GM19240 (cell line): ENCODE data around the gene STON2.
"Not testable (repeated sequence)": the region's sequence is repeated elsewhere in the genome, so short reads cannot be mapped to it uniquely, and the experiment has no call there.

Source experiments
- DNase-seq: peaks from one replicate; pipeline ENCODE4 v3.0.0; 2011; ENCODE audit warnings: low spot score; ENCODE audit not compliant: insufficient read length

STON2 gene

DNA sequence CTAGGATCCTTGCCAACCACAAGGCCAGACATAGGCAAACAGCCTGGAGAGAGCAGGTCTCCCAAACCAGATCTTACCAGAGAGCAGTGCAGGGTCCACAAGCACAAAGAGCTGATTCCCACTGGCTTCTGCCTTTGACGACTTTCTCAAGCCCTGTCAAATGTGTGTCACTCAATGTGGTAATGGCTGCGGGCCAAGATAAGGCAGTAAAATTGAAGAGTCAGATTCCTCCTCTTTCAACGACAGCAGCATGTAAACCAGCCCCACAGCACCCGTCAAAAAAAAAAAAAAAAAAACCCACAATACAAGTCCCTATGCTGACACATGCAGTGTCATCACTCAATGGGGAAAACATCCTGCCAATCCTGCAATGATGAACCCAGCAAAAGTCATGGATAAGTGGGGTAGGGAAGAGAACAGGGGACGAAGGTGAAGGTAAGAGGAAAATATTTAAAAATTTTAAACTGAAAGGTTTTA is at the start of gene STON2:
TSS of gene STON2 (minus strand) at position 123 of the 477 bp plus-strand sequence. CDS start 1,942 bp downstream, outside the sequence.
- DNase-seq = no peak

DNA sequence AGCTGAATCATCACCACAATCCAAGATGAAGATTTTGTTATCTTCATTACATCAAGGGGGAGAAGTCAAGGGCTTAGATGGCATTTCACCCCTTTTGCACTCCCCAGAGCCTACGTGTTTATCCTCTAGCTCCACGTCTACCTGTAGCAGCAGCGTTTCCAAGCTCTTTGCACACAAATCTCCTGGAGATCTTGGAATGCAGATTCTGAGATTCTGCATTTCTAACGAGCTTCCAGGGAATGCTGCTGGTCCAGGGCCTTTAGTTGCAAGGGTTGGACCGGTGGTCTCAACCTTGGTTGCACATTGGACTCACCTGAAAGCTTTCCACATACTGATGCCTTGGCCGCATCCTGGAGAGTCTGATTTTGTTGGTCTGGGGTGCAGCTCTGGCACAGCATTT is 49.5 kb upstream of the STON2 start:
- no peak for DNase-seq

- DNase-seq = no peak
These were observed 49.0 kb upstream of the STON2 start for GRCh38 chr14:81449114-81449513.

DNA sequence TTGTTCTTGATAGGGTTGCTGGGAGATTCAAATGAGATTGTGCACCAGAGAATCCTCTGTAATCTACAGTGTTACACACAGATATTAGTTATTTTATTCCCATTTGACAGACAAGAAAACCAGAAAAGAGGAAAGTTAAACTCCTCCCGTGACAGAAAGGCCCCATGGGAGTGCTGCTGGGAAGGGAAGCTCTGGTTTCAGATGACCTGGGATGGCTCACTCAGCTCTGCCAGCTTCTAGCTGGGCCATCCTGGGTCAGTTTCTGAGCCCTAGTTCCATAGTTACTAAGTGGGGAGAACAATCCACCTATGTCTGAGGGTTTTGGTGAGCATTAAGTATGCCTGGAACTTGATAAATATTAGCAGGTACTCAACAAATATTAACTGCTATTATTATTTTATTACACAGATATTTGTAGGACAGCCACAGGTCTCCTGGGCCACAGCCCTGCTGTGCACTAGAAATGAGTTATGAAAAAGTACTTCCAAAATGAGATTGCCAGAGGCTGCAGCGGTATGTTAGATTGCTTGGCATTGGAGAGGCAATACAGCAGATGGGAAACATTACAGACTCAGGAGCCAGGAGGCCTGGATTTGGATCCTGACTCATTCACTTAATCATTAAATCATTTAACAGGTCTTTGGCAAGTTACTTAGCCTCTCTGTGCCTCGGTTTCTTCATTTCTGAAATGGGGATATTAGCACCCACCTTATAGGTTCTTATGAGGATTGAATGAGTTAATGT is 47.1 kb upstream of the STON2 start:
- DNase-seq = no peak

- DNase-seq = no peak
These were observed 46.3 kb upstream of the STON2 start for GRCh38 chr14:81446279-81447007.

- no peak for DNase-seq
These were observed 41.6 kb upstream of the STON2 start for GRCh38 chr14:81441626-81442134.

DNA sequence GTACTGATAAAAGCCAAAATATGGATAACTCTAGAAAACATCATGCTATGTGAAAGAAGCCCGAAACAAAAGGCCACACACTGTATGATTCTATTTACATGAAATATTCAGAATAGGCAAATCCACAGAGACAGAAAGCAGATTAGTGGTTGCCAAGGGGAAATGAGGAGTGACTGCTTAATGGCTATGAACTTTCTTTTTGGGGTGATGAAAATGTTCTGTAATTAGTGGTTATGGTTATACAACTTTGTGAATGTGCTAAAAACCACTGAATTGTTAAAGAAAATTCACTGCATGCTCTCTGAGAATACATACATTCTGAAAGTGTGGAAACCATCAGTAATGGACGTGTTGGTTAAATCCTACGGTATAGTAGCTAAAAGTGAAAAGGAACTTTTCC is 39.9 kb upstream of the STON2 start:
- DNase-seq = no peak

DNA sequence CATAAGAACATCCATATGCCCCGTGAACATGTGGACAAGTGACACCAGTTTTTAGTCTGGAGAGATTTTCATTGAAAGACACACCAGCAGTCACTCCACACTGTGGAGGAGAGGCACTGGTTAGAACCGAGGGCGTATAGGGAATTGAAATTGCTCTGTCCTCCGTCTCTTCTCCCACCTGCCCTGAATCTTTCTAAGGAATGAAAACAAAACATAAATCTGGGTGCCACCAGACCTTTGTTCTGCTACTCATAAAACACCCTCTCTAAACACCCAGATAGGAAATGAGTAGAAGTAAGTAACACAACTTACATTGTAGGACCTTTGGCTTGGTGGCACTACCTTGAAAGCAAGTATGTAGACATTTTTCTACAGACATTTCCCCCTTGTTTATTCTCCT is 37.1 kb upstream of the STON2 start:
- DNase-seq = no peak

GRCh38 chr14:81436296-81437138 is 36.4 kb upstream of the STON2 start:
- no peak for DNase-seq

DNA sequence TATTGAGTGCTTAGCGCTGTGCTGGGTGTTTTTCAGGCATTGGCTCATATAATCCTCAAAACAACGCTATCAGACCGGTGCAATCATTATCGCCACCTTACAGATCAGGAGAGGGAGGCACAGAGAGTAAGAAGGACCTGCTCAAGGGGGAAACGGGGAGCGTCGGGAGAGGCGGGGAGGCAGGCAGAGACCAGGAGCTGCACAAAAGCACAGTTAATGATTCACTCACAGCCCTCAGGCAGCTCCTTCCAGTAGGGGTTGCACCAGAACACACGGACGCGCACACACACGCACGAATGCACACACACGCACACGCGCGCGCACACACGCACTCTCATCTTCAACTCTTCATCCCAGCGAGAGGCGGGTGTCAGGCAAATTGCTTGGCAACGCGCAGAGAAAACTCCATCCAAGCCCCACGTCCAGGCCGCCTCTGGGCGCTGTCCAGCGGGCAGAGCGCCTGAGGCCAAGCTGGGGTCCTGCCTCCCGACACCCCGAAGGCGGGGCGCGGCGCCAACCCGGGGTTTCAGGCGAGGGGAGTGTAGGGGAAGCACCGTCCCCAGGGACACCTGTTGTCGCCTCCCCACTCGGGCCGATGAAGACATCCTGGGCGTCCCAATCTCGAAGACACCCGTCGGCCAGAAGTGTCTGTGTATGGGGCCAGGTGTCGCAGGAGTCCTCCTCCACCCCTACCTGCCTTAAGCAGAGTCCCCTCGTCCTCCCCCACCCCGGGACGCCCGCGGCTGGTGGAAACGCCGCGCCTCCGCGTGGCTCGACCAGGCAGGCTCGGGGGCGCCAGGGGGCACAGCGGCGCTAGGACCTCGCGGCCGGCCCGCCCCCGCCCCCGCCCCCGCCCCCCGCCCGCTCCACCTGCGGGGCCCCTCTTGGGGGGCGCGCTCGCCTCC is 35.5 kb upstream of the STON2 start:
- DNase-seq = no peak

GRCh38 chr14:81435048-81435390 is 34.9 kb upstream of the STON2 start:
- no peak for DNase-seq

DNA sequence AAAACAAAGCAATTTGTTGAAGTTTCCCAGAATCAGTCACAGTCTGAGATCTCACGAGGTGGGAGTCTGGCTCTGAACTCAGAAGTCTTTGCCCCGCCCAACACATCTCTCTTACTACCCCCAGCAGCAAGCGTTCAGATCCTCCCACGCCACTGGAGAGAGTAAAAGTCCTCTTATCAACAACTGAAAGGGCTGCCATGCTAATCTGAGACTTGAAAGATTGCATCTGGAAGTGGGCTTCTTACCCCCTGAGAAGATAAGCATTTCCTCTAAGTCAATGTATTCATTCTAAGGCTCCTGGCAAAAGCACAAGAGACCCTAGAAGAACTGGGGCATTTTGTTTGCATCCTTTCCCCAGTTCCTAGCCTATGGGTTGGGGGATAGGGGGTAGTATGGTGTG is 34.1 kb upstream of the STON2 start:
- DNase-seq = no peak

- no peak for DNase-seq
These were observed 33.3 kb upstream of the STON2 start for GRCh38 chr14:81433378-81433777.

DNA sequence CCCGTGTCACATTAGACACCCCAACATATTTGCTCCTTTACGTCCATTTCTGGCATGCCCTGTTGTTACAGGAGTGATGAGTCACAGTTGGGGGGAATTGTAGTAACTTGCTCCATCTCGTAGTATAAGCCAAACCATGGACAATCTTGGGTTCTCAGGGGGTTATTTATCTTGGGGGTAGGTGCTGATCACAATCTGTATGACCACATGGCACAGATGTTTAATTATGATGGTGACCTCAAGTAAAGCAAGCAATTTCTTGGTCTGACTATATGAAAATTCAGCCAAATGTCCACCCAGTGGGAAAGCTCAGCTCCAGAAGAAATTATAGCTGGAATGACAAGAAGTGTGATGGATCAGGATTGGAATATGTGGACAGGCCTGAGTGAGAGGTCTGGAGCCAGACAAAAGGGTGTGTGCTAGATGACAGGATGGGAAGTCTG is 32.1 kb upstream of the STON2 start:
- DNase-seq = no peak

DNA sequence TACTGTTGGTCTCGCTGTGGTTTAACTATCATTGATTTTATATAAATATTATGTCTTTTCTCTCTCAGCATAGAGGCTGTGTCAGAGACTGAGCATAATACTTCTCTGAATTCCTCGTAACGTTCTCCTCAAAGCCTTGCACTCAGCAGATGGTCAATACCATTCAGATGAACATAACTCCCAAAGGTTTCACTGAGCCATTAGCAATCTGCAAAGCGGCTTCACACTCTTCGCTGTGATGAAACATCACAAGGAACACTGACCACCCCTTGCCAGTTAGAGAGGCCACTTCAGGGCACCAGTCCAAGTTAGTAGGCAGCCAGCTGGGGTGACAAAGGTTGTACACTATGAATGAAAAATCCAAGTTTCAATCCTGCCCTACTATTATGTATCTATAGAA is 30.1 kb upstream of the STON2 start:
- no peak for DNase-seq

DNA sequence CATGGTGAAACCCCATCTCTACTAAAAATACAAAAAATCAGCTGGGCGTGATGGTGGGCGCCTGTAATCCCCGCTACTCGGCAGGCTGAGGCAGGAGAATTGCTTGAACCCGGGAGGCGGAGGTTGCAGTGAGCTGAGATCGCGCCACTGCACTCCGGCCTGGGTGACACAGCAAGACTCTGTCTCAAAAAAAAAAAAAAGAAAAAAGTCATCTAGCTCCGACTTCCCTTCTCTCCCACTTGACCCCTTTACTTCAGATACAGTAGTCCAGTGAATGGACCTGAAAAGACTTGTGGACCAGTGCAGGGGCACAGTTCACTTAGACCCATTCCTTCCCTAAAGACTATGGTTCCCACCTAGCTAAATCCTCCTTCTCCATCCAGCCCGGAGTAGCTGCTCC is 29.6 kb upstream of the STON2 start:
- DNase-seq = not testable (repeated sequence)

DNA sequence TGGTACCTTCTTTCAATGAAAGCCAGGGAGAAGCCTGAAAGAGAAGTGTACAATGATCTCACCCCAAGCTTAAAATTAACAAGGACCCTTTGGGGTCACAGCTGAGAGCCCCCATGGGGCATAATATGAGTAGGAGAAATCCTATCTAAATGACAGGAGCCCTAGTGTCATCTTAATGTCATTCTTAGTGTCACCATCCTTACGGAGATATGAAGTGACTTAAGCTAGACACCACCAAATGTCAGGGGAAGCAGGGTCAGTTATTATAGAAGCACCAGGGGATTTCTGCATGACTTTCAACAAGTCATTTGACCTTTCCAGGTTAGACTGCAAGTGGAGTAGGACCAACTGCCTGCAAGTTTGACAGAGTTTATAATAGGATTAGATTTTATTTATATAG is 28.9 kb upstream of the STON2 start:
- DNase-seq = no peak

DNA sequence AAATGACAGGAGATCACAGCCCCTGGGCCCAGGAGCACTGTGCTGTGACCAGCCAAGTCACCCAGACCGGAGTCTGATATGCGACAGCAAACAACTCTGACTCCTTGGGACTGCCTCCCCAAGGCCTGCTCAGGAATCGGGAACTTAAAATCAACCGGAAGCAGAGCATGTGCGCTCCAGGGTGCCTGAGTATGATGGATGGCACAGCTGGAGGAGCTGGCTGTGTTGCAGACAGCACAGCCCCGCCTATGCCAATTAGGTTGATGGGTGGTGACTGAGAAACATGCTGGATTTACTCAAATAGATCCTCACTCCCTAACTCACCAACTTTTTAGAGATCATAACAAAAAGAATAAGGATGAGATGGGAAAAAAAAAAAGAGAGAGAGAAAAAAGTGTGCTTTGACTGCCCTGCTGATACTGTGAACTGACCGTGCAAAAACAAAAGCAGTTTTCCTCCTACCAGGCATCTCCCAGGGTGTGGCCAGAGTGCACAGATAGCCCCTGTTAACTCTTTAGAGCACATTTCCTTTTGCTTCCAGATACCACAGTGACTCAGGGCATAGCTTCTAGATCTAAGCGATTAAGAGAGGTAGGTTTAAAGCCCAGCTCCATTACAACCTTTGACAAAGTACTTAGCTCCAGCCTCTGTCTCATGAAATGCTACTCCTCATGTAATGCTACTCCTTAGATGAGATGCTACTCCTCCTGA is 27.4 kb upstream of the STON2 start:
- DNase-seq = no peak

DNA sequence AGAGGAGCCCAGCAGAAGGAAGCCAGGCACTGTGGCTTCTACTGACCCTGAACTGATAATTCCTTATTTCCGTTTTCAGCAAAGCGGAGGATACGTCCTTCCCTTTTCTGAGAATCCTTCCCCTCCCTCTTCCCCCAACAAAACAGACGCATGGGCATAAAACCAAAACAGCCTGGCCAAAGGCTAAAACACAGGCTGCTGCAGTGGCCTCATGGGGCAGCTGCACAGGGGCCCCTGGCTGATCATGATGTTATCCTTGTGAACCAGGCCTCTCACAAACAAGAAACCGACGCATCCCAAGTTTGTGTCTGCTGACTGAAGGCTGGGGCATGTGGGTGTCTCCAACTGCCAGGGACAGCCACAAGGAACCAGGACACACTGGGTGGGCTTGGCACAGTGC is 23.4 kb upstream of the STON2 start:
- DNase-seq = no peak
